NT2/D1 (cell line): Measurements from ENCODE around the gene C9orf50.

Experiments
- YY1 ChIP-seq: IDR thresholded peaks from 2 replicates; pipeline ENCODE4 v1.6.1; 2011; ENCODE audit not compliant: insufficient read length, insufficient read depth
- ZNF274 ChIP-seq: IDR thresholded peaks from 2 replicates; pipeline ENCODE4 v1.6.1; 2011; ENCODE audit warnings: mild to moderate bottlenecking, low read depth, low read length

DNA sequence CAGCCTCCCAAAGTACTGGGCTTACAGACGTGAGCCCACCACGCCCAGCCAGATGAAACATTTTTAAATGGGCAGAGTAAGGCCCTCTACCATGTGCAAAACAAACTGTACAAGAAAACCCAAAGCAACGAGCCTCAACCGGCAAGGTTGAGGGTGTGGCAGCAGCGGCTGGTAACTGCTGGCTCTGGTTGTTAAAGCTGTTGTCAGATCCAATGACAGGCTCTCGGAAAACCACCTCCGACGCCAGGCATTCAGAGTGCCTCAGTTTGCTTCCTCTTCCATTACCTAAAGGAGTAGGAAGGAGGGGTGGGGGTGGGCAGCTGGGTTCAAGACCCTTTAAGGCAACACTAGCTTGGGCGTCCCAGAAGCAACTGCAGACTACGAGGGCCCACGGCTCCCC lies 23.5 kb upstream of the C9orf50 start:
- TF ChIP-seq ZNF274 (no peak), YY1 (no peak)
